HepG2 (cell line): ENCODE data around the gene IST1. TPM values are rescaled to one million over a fixed set of nuclear protein-coding genes. Genes with fewer than 3 reads are reported as not detected.

Source experiments
- ATF7-NPFF ChIP-seq: sonication (generic); formaldehyde crosslinking; IDR thresholded peaks from 2 replicates; pipeline ENCODE4 v1.8.1; 2023; ENCODE audit warnings: mild to moderate bottlenecking, low read depth, missing genetic modification reagents, moderate library complexity
- CEBPB ChIP-seq: IDR thresholded peaks from 2 replicates; pipeline ENCODE4 v1.6.1; 2011; ENCODE audit warnings: low read depth, low read length, improper control_type of control experiment, borderline replicate concordance
- DZIP1 ChIP-seq: sonication (generic); formaldehyde crosslinking; IDR thresholded peaks from 2 replicates; pipeline ENCODE4 v1.5.0; 2020; ENCODE audit warnings: mild to moderate bottlenecking, missing genetic modification reagents
- FOXK2 ChIP-seq: fragments of 450-650 bp; IDR thresholded peaks from 2 replicates; pipeline ENCODE4 v1.6.1; 2016
- HMGA1 ChIP-seq: sonication (generic); formaldehyde crosslinking; conservative IDR thresholded peaks from 2 replicates; pipeline ENCODE4 v1.4.0; 2020; ENCODE audit warnings: missing genetic modification reagents
- IKZF1 ChIP-seq: fragments of 450-650 bp; IDR thresholded peaks from 2 replicates; pipeline ENCODE4 v1.7.1; 2016
- LBX2 ChIP-seq: sonication (generic); formaldehyde crosslinking; IDR thresholded peaks from 2 replicates; pipeline ENCODE4 v1.5.0; 2020; ENCODE audit warnings: missing genetic modification reagents, mild to moderate bottlenecking, borderline replicate concordance
- MAFG ChIP-seq: sonication (generic); formaldehyde crosslinking; IDR thresholded peaks from 2 replicates; pipeline ENCODE4 v1.5.1; 2020; ENCODE audit warnings: mild to moderate bottlenecking, missing genetic modification reagents
- MATR3 ChIP-seq: sonication (generic); formaldehyde crosslinking; IDR thresholded peaks from 2 replicates; pipeline ENCODE4 v1.4.0; 2020; ENCODE audit warnings: missing genetic modification reagents
- MED1 ChIP-seq: sonication (generic); formaldehyde crosslinking; IDR thresholded peaks from 2 replicates; pipeline ENCODE4 v1.4.0; 2020; ENCODE audit warnings: missing genetic modification reagents
- MEIS1 ChIP-seq: sonication (generic); formaldehyde crosslinking; IDR thresholded peaks from 2 replicates; pipeline ENCODE4 v1.9.0; 2021; ENCODE audit warnings: mild to moderate bottlenecking, missing genetic modification reagents, moderate library complexity, borderline replicate concordance
- NFE2 ChIP-seq: sonication (generic); formaldehyde crosslinking; IDR thresholded peaks from 2 replicates; pipeline ENCODE4 v1.4.0; 2020; ENCODE audit warnings: missing genetic modification reagents
- NFKB2 ChIP-seq: sonication (generic); formaldehyde crosslinking; IDR thresholded peaks from 2 replicates; pipeline ENCODE4 v1.4.0; 2020; ENCODE audit warnings: missing genetic modification reagents, borderline replicate concordance
- NKX3-1 ChIP-seq: sonication (generic); formaldehyde crosslinking; IDR thresholded peaks from 2 replicates; pipeline ENCODE4 v1.5.0; 2020; ENCODE audit warnings: missing genetic modification reagents
- RFX1 ChIP-seq: fragments of 450-650 bp; IDR thresholded peaks from 2 replicates; pipeline ENCODE4 v1.6.1; 2017
- SP140L ChIP-seq: sonication (generic); formaldehyde crosslinking; IDR thresholded peaks from 2 replicates; pipeline ENCODE4 v1.4.0; 2020; ENCODE audit warnings: missing genetic modification reagents, borderline replicate concordance
- TMF1 ChIP-seq: sonication (generic); formaldehyde crosslinking; IDR thresholded peaks from 2 replicates; pipeline ENCODE4 v1.8.1; 2022; ENCODE audit warnings: low read depth, missing genetic modification reagents
- UBTF ChIP-seq: sonication (generic); formaldehyde crosslinking; IDR thresholded peaks from 2 replicates; pipeline ENCODE4 v1.4.0; 2020; ENCODE audit warnings: mild to moderate bottlenecking, missing genetic modification reagents
- ZNF10 ChIP-seq: sonication (generic); formaldehyde crosslinking; IDR thresholded peaks from 2 replicates; pipeline ENCODE4 v1.4.0; 2020; ENCODE audit warnings: mild to moderate bottlenecking, low read depth, missing genetic modification reagents, borderline replicate concordance
- ZNF329 ChIP-seq: sonication (generic); formaldehyde crosslinking; IDR thresholded peaks from 2 replicates; pipeline ENCODE4 v1.9.0; 2021; ENCODE audit warnings: low read depth, mild to moderate bottlenecking, missing genetic modification reagents
- ZNF530 ChIP-seq: sonication (generic); formaldehyde crosslinking; IDR thresholded peaks from 2 replicates; pipeline ENCODE4 v1.5.0; 2020; ENCODE audit warnings: low read depth, mild to moderate bottlenecking, missing genetic modification reagents
- ZNF562 ChIP-seq: sonication (generic); formaldehyde crosslinking; IDR thresholded peaks from 2 replicates; pipeline ENCODE4 v1.8.0; 2022; ENCODE audit warnings: missing genetic modification reagents, borderline replicate concordance
- ZNF564 ChIP-seq: sonication (generic); formaldehyde crosslinking; IDR thresholded peaks from 2 replicates; pipeline ENCODE4 v1.8.1; 2023; ENCODE audit warnings: mild to moderate bottlenecking, missing genetic modification reagents
- ZNF619 ChIP-seq: sonication (generic); formaldehyde crosslinking; IDR thresholded peaks from 2 replicates; pipeline ENCODE4 v1.4.0; 2020; ENCODE audit warnings: mild to moderate bottlenecking, missing genetic modification reagents
- ZNF781 ChIP-seq: sonication (generic); formaldehyde crosslinking; IDR thresholded peaks from 2 replicates; pipeline ENCODE4 v1.5.1; 2020; ENCODE audit warnings: borderline replicate concordance, mild to moderate bottlenecking, missing genetic modification reagents; ENCODE audit errors: not compliant biosample characterization
- ZNF878 ChIP-seq: sonication (generic); formaldehyde crosslinking; IDR thresholded peaks from 2 replicates; pipeline ENCODE4 v1.8.1; 2023; ENCODE audit warnings: mild to moderate bottlenecking, missing genetic modification reagents, moderate library complexity
- ZZZ3 ChIP-seq: sonication (generic); formaldehyde crosslinking; IDR thresholded peaks from 2 replicates; pipeline ENCODE4 v1.4.0; 2020; ENCODE audit warnings: missing genetic modification reagents, mild to moderate bottlenecking, borderline replicate concordance
- polyA plus RNA-seq, 8 experiments: library from polyadenylated mRNA; depleted of rRNA in 3 of 8; stranded (reverse) in 7 of 8; unstranded in 1 of 8; fragments of >200 nt; fragmentation: Illumina TruSeq in 4 of 8; extraction: Trizol in 4 of 8; gene quantifications; 2 replicates each; pipeline versions ENCODE4 v1.2.1 to v1.2.3, GENCODE V29; 2011 to 2016; ENCODE audit warnings: low read depth in 4 of 8, missing spikeins in 1 of 8, mixed read lengths in 1 of 8; ENCODE audit not compliant: insufficient read depth in 1 of 8
- total RNA-seq, 5 experiments: library from RNA; depleted of rRNA; stranded (reverse); fragments of >200 nt; fragmentation: Illumina TruSeq; extraction: Trizol; gene quantifications; 2 replicates each; pipeline ENCODE4 v1.2.3, GENCODE V29; 2016; ENCODE audit warnings: low read depth in 1 of 5

Gene IST1
- total and polyA plus RNA-seq, 2 of the 13 experiments (the other 11 are each of a cell fraction or from before 2014, with no cell fraction given) = 346 to 415 TPM

GRCh38 chr16:71894921-71895678, at the start of gene IST1 (continued):
- TF ChIP-seq ZNF619 (CRISPR knock-in tag) = peak; percentile 58; the same call in 1 of the 2 replicates
- TF ChIP-seq ZNF530 (CRISPR knock-in tag) = peak; percentile 12; the same call in 1 of the 2 replicates
- peak; percentile 98 for TF ChIP-seq DZIP1
- no peak for TF ChIP-seq HMGA1
- TF ChIP-seq SP140L (CRISPR knock-in tag) = peak; percentile 20; the same call in 1 of the 2 replicates
- peak; percentile 88 for TF ChIP-seq ZZZ3 (CRISPR knock-in tag)
- TF ChIP-seq MATR3 = no peak
- TF ChIP-seq IKZF1 = no peak
- peak; percentile 84 for TF ChIP-seq CEBPB
- peak; percentile 85; the same call in 1 of the 2 replicates for TF ChIP-seq TMF1 (CRISPR knock-in tag)
- peak; percentile 93 for TF ChIP-seq NKX3-1 (CRISPR knock-in tag)
- TF ChIP-seq UBTF (CRISPR knock-in tag) = peak; percentile 97
- no peak for TF ChIP-seq ZNF10 (CRISPR knock-in tag)
- TF ChIP-seq ZNF878 (CRISPR knock-in tag) = peak; percentile 98
- TF ChIP-seq LBX2 (CRISPR knock-in tag) = peak; percentile 51; the same call in 1 of the 2 replicates
- TF ChIP-seq ZNF564 (CRISPR knock-in tag) = peak; percentile 92
- TF ChIP-seq MEIS1 (CRISPR knock-in tag) = peak; percentile 63
- 0 out of 2 replicates have a peak, but pooled peaks have one; percentile 7 for TF ChIP-seq NFE2 (CRISPR knock-in tag)
- TF ChIP-seq ATF7-NPFF (CRISPR knock-in tag) = peak; percentile 97
- TF ChIP-seq ZNF781 (CRISPR knock-in tag) = no peak
- no peak; the same call in 1 of the 2 replicates for TF ChIP-seq ZNF562 (CRISPR knock-in tag)
- no peak; the same call in 1 of the 2 replicates for TF ChIP-seq MAFG (CRISPR knock-in tag)
- TF ChIP-seq MED1 (CRISPR knock-in tag) = peak; percentile 90
- TF ChIP-seq NFKB2 = peak; percentile 89; the same call in 1 of the 2 replicates
- peak; percentile 90 for TF ChIP-seq FOXK2
- peak; percentile 88 for TF ChIP-seq ZNF329 (CRISPR knock-in tag)
- TF ChIP-seq RFX1 = no peak
